Ishikawa (cell line): Measurements from ENCODE around the gene FLT3LG.

Source experiments
- CEBPB ChIP-seq: IDR thresholded peaks from 2 replicates; pipeline ENCODE4 v1.6.1; 2012
- CREB1 ChIP-seq: IDR thresholded peaks from 2 replicates; pipeline ENCODE4 v1.6.1; 2012; ENCODE audit warnings: low read depth
- EGR1 ChIP-seq: IDR thresholded peaks from 2 replicates; pipeline ENCODE4 v1.6.1; 2012
- EP300 ChIP-seq: IDR thresholded peaks from 2 replicates; pipeline ENCODE4 v1.6.1; 2012; ENCODE audit warnings: borderline replicate concordance
- FOXM1 ChIP-seq: IDR thresholded peaks from 2 replicates; pipeline ENCODE4 v1.6.1; 2012; ENCODE audit warnings: low read depth, borderline replicate concordance
- NFIC ChIP-seq: IDR thresholded peaks from 2 replicates; pipeline ENCODE4 v1.6.1; 2012
- RAD21 ChIP-seq: IDR thresholded peaks from 2 replicates; pipeline ENCODE4 v1.6.1; 2012; ENCODE audit warnings: low read depth
- TAF1 ChIP-seq: IDR thresholded peaks from 2 replicates; pipeline ENCODE4 v1.6.1; 2012; ENCODE audit warnings: low read depth, mild to moderate bottlenecking
- TCF12 ChIP-seq: IDR thresholded peaks from 2 replicates; pipeline ENCODE4 v1.6.1; 2012; ENCODE audit warnings: low read depth
- TEAD4 ChIP-seq: IDR thresholded peaks from 2 replicates; pipeline ENCODE4 v1.6.1; 2012
- YY1 ChIP-seq: IDR thresholded peaks from 2 replicates; pipeline ENCODE4 v1.6.1; 2012; ENCODE audit warnings: low read depth
- ZBTB7A ChIP-seq: IDR thresholded peaks from 2 replicates; pipeline ENCODE4 v1.6.1; 2012; ENCODE audit warnings: low read depth
- TF ChIP-seq, protein P1 (sequence below): IDR thresholded peaks from 2 replicates; pipeline ENCODE4 v1.6.1; 2012
- TF ChIP-seq, protein P2 (sequence below): IDR thresholded peaks from 2 replicates; pipeline ENCODE4 v1.6.1; 2012
- TF ChIP-seq, protein P3 (sequence below): IDR thresholded peaks from 2 replicates; pipeline ENCODE4 v1.6.1; 2012; ENCODE audit warnings: low read depth, mild to moderate bottlenecking

Gene FLT3LG

DNA sequence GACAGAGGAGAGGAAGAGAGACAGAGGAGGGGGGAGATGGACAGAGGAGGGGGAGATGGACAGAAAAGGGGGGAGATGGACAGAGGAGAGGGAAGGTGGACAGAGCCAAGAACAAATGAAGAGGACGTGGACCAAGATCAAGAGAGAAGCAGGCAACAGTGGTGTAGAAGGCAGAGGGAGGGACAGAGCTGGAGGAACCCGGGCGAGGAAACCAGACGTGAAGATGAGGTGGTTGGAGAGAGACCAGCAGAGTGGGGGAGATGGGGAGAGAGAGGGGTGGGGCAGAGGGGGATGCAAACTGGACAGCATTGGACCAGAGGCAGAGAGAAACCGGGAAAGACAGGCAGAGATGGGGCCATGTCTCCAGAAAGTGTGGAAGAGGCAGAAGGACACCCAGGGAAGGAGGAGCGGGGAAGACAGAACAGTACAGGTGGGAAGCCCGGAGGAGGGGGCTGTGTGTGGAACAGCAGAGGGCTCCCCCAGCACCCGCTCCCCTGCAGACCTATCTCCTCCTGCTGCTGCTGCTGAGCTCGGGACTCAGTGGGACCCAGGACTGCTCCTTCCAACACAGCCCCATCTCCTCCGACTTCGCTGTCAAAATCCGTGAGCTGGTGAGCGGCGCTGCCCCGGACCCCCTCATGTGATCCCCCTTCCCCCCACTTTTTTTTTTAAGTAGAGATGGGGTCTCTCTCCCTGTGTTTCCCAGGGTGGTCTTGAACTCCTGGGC lies 1.3 kb downstream of the FLT3LG start:
- TF ChIP-seq, protein P1, sequence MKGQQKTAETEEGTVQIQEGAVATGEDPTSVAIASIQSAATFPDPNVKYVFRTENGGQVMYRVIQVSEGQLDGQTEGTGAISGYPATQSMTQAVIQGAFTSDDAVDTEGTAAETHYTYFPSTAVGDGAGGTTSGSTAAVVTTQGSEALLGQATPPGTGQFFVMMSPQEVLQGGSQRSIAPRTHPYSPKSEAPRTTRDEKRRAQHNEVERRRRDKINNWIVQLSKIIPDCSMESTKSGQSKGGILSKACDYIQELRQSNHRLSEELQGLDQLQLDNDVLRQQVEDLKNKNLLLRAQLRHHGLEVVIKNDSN: no peak
- no peak for TF ChIP-seq RAD21
- no peak for TF ChIP-seq FOXM1
- no peak for TF ChIP-seq TCF12
- no peak for TF ChIP-seq CEBPB

DNA sequence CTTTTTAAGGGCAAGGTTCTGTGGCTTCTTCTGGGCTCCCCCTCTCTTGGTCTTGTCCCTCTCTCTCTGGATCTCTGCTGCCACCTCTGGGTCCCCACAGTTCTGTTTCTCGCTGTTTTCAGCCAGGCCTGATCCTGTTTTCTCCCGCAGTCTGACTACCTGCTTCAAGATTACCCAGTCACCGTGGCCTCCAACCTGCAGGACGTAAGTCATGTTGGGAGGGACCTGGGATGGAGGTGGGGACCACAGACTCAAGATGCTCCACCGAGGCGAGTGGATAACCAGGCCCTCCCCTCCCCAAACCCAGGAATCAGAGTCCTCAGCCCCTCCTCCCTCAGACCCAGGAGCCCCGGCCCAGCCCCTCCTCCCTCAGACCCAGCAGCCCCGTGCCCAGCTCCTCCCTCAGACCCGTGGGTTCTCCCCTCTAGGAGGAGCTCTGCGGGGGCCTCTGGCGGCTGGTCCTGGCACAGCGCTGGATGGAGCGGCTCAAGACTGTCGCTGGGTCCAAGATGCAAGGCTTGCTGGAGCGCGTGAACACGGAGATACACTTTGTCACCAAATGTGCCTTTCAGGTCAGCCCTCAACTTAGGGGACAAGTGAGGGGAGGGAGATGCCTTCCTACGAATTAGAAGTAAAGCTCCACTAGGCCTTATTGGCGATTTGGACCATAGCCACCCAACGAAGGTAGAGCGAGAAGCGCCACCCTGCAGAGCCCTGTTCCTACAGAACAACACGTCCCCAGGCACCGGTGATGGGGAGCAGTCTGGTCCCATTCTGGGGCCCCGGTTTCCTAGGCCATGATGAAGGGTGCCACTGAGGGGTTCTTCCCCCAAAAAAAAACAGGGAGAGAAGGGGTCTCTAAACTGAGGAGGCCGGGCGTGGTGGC lies 2.2 kb downstream of the FLT3LG start:
- TF ChIP-seq TCF12: no peak; the same call in 1 of the 2 replicates
- TF ChIP-seq CEBPB: no peak
- TF ChIP-seq RAD21: peak; percentile 29; the same call in 1 of the 2 replicates
- TF ChIP-seq TAF1: no peak

DNA sequence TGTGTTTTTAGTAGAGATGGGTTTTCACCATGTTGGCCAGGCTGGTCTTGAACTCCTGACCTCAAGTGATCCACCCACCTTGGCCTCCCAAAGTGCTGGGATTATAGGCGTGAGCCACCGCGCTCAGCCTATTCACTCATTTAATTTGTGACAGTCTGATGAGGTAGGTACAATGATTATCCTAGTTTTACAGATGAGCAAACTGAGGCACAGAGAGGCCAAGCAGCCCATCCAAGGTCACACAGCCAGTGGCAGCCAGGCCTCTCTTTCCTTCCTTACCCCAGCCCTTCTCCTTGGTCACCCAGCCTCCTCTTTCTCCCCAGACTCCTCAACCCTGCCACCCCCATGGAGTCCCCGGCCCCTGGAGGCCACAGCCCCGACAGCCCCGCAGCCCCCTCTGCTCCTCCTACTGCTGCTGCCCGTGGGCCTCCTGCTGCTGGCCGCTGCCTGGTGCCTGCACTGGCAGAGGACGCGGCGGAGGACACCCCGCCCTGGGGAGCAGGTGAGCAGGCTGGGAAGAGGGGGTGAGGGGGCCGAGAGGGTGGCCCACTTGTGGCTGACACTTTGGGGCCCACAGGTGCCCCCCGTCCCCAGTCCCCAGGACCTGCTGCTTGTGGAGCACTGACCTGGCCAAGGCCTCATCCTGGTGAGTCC lies 6.1 kb downstream of the FLT3LG start:
- TF ChIP-seq, protein P1: no peak
- TF ChIP-seq, protein P2, sequence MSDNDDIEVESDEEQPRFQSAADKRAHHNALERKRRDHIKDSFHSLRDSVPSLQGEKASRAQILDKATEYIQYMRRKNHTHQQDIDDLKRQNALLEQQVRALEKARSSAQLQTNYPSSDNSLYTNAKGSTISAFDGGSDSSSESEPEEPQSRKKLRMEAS: no peak
- no peak for TF ChIP-seq YY1
- TF ChIP-seq CEBPB: no peak
- TF ChIP-seq NFIC: no peak
- TF ChIP-seq EGR1: no peak
- TF ChIP-seq ZBTB7A: no peak
- no peak for TF ChIP-seq FOXM1
- TF ChIP-seq TEAD4: no peak
- TF ChIP-seq, protein P3, sequence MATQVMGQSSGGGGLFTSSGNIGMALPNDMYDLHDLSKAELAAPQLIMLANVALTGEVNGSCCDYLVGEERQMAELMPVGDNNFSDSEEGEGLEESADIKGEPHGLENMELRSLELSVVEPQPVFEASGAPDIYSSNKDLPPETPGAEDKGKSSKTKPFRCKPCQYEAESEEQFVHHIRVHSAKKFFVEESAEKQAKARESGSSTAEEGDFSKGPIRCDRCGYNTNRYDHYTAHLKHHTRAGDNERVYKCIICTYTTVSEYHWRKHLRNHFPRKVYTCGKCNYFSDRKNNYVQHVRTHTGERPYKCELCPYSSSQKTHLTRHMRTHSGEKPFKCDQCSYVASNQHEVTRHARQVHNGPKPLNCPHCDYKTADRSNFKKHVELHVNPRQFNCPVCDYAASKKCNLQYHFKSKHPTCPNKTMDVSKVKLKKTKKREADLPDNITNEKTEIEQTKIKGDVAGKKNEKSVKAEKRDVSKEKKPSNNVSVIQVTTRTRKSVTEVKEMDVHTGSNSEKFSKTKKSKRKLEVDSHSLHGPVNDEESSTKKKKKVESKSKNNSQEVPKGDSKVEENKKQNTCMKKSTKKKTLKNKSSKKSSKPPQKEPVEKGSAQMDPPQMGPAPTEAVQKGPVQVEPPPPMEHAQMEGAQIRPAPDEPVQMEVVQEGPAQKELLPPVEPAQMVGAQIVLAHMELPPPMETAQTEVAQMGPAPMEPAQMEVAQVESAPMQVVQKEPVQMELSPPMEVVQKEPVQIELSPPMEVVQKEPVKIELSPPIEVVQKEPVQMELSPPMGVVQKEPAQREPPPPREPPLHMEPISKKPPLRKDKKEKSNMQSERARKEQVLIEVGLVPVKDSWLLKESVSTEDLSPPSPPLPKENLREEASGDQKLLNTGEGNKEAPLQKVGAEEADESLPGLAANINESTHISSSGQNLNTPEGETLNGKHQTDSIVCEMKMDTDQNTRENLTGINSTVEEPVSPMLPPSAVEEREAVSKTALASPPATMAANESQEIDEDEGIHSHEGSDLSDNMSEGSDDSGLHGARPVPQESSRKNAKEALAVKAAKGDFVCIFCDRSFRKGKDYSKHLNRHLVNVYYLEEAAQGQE: no peak
- TF ChIP-seq TCF12: no peak
- no peak for TF ChIP-seq EP300
- no peak for TF ChIP-seq RAD21
- TF ChIP-seq TAF1: no peak
- no peak for TF ChIP-seq CREB1

DNA sequence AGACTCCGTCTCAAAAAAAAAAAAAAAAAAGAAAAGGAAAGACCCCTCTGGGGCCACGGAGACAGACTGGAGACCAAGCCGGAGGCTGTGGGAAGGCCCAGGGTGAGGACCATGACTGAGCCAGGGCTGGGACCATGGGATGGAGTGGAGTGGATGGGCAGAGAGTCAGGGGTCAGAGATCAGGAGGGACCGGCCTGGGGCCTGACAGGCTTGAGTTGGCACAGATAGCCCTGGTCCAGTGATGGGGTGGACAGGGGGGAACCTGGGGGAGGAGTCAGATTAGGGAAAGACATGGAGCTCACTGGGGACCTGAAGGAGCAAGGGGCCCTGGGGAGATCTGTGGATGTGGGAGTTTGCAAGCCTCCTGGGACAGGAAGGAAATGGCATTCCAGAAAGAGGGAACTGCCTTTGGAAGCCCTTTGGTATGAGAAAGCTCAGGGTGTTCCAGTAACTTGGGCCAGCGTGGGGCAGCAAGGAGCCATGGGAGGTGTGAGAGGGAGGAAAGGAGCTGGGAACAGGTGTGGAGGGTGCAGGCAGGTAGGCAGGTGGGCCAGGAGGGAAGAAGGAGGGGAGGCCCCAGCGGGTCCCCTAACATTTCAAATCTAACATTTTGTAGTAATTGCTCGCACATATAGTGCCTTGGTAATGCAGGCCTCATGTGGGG lies 7.1 kb downstream of the FLT3LG start:
- TF ChIP-seq, protein P3: no peak
- TF ChIP-seq, protein P1: no peak
- TF ChIP-seq CREB1: no peak
- TF ChIP-seq RAD21: no peak
- no peak for TF ChIP-seq TCF12
- no peak for TF ChIP-seq TAF1

DNA sequence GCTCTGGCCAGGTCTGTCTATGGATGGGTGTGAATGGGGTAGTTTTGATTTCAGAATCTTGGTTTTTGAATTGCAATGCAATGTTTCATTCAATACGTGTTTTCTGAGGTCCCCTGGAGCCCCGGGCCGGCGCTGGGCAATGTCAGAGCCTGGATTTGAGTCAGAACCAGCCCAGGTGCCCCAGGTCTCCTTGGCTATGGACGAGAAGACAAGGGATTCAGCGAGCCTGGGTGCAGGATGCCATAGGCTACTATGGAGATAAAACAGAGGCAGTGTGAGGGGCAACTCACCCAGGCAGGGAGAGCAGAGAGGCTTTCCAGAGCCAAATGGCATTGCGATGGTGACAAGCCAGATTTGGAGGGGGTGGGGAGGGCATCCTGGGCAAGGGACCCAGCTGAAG lies 12.2 kb downstream of the FLT3LG start:
- TF ChIP-seq, protein P3: no peak
- TF ChIP-seq, protein P2: no peak
- TF ChIP-seq TAF1 (no peak), FOXM1 (no peak), YY1 (no peak), EP300 (no peak), TCF12 (no peak), EGR1 (no peak), RAD21 (no peak), TEAD4 (no peak), CEBPB (no peak), ZBTB7A (no peak), NFIC (no peak)
- TF ChIP-seq, protein P1: no peak
